Stimulated activated CD8-positive, alpha-beta memory T cell treated with anti-CD3 and anti-CD28 coated beads, Interleukin-7, amount 100 ng/mL, for 1 hour (primary cell): ENCODE results near the gene PPTC7.
A peak's percentile ranks its signal among the peaks of the same experiment; 100 is the strongest.
"Not testable (repeated sequence)": the region's sequence is repeated elsewhere in the genome, so short reads cannot be mapped to it uniquely, and the experiment has no call there.

Source experiments
- DNase-seq, 2 donors: peaks; one replicate each; pipeline ENCODE4 v3.0.0-alpha.2; 2020; ENCODE audit warnings: low read depth in 2 of 2

The PPTC7 gene

DNA sequence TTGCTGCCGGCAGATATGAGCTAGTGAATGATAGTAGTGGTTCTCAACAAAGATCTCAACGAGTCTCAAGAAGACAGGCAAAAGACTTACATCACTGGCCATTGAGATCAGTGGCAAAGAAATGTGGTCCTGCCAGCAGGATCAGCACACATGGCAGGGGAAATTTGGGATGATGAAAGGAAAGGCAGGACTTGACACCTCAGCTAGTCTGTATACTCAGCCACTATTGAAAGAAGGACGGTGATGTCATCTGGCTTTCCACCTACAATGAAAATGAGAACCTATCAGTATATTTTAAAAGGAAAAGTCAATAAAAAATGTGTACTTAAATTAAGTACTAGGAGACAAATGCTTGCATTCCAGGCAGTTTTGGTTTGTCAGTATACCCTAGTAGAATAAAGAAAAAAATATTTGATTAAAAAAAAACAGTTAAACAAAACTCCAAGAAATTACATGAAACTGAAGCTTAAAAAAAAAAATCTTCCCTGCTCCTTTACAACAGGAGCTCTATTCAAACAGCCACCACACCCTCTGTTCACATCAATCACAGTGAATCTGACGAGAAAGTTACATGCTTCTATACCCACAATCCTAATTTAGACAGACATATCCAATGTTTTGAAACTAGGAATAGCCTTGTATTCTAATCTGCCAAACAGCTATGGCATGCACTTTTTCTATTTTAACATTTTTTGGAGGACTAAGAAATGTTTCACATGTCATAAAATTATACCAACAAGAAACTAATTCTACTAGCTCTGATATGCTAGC is 46.1 kb downstream of the PPTC7 start:
- DNase-seq = no peak

DNA sequence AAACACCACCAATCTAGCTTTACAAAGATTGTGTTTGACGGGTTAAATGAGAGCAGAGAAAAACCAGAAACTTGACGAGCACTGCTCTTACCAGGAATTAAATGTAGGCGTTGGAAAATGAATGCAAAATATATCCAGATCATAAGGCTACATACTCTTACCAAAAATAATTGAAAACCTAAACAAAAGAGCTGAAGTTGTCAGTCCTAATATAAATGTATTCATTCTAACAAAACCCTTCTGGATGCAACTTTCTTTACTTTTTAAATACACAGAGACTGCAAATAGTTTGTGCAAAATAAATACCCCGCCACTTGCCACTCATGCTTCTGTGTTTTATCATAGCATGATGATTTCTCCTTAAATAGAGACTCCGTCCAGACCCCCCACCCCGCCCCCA is 48.3 kb downstream of the PPTC7 start:
- no peak for DNase-seq

DNA sequence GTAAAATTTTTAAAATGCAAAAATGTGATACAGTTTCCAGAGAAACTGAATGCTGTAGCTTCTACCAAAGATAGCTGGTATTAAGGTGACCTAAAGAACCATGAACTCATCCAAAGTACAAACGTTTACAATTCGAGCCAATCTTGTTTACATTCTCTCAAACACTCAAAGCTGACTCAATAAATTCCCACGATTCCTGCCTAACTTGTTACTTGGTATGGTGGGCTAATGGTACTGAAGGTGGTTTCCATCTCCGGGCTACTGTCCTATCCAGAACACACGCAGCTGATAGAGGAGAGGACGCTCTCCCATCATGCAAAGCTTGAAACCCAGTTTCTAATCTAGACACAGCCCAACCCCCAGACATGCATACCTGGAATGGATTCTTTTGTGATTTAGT is 49.5 kb downstream of the PPTC7 start:
- no peak for DNase-seq

DNA sequence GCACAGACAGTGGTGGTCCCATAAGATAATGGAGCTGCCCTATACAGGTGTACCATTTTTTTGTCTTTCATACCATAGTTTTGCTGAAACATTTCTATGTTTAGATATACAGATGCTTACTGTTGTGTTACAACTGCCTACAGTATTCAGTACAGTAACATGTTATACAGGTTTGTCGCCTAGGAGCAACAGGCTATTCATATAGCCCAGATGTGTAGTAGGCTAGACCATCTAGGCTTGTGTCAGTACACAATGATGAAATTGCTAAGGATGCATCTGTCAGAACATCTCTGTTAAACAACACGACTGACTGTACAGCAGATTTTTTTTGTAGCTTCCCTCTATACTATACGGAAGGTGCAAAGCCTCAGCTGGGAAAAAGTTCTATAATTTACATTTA is 50.5 kb downstream of the PPTC7 start:
- no peak for DNase-seq

DNA sequence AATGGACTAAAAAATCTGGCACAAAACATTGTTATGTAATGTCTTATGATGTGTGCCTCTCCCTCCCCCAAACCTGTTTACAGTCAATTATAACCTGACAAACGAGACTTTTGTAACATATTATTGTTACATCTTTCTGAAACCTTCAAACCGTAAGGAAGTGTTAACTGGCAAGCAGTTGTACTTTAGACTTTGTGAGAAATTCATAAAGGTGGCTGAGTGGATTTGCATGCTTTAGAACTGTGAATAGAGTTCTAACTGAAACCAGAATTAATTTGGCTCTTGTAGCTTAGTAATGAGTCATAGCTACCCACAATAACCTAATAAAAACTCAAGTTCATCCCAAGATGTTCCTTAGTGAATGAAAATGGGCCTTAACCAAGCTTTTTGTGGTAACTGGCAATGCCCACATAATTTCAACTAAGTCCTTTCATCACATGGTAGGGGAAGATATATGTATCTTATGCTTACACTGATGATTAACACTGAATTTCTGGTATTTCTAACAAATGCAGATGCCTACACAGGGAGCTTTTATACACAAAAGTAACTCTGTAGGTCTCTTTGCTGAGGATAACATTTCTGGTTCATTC is 51.3 kb downstream of the PPTC7 start:
- no peak for DNase-seq

DNA sequence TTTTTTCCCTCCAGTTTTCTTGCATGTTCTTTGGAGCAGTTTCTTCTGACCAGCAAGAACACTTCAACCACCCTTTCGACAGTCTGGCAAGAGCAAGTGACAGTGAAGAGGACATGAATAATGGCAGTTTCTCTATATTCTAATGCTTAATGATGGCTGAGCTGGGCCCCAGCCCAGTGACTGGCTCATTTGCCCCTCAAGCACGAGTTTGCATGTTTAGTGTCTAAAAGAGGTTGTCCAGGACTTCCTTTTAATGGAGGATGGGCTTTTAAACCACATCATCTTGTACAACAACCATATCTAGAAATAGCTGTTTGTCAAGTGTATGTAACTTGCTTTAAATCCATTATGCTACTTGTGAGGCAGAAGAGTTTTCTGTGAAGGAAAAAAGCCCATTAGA is 52.6 kb downstream of the PPTC7 start:
- no peak for DNase-seq

DNA sequence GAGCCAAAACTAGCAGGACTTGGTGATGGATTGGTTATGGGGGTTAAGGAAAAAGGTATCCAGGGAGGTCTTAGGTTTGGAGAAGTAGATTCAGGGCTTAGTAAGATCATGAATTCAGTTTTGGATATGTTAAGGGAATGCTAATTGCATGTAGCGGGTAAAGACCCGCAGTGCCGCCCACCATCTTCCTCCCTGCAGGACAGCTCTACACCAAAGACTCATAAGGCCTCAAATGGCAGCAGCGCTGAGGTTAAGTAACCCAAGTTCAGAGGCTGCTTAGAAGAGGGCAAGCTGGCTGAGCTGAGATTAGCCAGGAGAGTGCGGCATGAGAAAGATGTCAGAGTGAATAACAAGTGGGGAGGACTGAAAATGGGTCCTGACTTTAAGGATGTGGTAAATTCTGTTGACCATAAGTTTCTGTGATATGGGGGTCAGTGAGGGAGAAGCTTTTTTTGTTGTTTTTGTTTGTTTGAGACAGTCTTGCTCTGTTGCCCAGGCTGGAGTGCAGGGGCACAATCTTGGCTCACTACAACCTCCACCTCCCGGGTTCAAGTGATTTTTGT is 54.8 kb downstream of the PPTC7 start:
- DNase-seq = no peak

DNA sequence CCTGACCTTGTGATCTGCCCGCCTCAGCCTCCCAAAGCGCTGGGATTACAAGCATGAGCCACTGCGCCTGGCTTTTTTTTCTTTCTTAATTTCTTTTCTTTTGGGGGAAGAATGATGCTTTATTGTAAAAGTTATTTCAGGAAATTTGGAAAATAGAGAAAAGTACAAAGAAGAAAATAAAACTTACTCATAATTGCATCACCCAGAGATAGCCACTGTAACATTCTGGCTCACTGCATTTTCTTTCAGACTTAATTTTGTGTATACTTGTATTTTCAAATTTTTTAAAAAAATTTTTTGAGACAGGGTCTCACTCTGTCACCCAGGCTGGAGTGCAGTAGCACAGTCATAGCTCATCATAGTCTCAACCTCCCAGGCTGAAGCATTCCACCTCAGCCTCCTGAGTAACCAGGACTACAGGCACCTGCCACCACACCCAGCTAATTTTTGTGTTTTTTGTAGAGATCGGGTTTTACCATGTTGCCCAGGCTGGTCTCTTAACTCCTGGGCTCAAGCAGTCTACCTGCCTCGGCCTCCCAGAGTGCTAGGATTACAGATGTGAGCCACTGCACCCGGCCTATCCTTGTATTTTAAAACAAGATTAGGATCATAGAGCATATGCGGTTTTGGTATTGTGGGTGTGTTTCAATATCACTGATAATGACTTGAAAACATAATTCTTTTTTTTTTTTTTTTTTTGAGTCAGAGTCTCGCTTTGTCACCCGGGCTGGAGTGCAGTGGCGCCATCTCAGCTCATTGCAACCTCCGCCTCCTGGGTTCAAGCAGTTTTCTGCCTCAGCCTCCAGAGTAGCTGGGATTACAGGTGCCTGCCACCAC is 62.0 kb downstream of the PPTC7 start:
- DNase-seq = not testable (repeated sequence)

DNA sequence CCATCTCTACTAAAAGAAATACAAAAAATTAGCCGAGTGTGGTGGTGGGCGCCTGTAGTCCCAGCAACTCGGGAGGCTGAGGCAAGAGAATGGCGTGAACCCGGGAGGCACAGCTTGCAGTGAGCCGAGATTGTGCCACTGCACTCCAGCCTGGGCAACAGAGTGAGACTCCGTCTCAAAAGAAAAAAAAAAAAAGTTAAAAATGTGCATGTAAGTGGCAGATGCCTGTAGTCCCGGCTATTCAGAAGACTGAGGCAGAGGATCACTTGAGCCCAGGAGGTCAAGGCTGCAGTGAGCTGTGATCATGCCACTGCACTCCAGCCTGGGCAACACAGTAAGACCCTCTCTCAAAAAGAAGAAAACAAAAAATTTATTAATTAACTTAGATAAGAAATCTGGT is 65.1 kb downstream of the PPTC7 start:
- not testable (repeated sequence) for DNase-seq

DNA sequence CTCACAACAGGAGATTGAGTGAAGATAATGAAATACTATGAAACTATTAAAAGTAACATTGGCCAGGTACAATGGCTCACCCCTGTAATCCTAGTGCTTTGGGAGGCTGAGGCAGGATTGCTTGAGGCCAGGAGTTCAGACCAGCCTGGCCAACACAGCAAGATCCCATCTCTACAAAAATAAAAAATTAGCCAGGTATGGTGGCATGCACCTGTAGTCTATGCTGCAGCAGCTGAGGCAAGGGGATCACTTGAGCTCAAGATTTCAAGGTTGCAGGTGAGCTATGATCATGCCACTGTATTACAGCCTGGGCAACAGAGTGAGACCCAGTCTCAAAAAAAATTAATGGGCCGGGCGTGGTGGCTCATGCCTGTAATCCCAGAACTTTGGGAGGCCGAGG is 66.1 kb downstream of the PPTC7 start:
- DNase-seq = no peak

DNA sequence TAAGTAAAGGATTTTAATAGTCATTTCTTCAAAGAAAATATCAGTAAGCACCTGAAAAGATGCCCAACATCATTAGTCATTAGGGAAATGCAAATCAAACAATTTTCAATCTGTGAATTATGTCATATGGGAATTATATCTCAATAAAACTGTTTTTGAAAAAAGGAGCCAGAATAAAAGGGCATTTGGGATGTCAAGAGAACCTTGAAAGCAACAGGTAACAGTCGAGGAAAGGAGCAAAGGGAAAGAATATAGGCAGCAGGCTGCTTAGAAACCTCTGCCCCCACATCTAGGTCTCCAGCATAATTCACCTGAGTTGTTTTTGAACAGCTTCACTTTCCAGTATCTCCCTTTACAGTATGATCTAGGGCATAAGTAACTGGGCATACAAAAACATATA is 68.8 kb downstream of the PPTC7 start:
- no peak for DNase-seq

DNA sequence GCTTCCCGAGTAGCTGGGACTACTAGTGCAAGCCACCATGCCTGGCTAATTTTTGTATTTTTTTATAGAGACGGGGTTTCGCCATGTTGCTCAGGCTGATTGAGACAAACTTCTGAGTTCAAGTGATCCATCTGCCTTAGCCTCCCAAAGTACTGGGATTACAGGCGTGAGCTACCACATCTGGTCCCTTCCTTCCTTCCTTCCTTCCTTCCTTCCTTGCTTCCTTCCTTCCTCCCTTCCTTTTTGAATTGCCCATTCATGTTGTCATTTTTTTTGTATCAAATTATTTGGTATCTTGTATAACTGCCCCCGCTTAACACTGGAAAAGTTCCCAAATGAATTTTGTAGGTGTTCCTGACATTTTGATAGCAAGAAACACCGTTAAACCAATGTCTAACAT is 69.3 kb downstream of the PPTC7 start:
- DNase-seq = no peak

DNA sequence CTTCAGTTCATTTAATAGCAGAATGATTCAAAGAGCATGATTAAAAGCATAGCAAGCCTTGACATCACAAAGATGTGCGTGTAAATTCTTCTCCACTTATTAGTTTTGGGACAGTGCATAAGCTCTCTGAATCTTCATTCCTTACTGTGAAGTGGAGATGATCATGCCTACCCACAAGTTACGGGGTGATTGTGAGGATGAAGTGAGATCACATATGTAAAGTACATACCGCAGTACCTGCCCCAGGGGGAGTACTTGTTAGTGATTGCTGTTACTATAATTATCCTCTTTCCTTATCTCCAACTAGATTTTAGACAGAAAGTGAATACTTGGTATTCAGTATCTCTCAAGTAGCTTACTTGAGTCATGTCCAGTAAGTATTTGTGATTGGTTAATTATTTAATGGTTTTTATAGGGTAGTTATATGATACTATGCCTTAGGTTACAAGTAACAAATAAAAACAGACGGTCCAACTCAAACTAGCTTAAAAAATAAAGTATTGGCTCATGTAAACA is 75.0 kb downstream of the PPTC7 start:
- DNase-seq = no peak

DNA sequence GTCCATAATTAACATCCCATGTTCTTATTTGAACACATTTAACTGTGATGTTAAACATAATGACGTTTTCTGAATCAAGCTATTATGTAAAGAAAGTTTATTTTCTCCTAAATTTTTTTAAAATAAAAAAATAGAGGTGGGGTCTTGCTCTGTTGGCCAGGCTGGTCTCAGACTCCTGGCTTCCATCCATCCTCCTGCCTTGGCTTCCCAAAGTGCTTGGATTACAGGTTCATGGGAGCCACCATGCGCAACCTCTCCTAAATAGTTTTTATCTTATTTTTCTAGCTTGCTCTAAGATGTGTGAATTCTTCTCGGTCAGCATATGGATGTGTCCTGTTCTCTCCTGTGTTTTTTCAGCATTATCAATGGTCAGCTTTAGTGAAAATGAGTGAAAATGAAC is 77.8 kb downstream of the PPTC7 start:
- DNase-seq = no peak

DNA sequence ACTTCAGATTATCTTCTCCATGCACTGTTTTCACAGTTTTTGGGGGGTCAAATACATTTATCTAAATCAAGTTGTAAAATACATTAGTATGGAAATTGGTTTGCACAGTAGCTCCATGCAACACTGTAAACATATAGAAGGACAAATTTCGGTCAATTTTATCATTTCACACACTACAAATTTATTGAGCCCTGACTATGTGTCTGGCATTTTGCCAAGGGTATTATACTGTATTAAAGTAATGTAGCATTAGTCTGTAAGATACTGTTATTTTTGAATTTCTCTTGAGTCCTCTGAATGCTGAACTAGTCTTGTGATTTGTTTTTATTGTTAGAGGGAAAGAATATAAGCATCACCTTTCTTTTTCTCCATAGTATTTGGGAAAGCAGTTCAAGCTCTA is 79.7 kb downstream of the PPTC7 start:
- no peak for DNase-seq

DNA sequence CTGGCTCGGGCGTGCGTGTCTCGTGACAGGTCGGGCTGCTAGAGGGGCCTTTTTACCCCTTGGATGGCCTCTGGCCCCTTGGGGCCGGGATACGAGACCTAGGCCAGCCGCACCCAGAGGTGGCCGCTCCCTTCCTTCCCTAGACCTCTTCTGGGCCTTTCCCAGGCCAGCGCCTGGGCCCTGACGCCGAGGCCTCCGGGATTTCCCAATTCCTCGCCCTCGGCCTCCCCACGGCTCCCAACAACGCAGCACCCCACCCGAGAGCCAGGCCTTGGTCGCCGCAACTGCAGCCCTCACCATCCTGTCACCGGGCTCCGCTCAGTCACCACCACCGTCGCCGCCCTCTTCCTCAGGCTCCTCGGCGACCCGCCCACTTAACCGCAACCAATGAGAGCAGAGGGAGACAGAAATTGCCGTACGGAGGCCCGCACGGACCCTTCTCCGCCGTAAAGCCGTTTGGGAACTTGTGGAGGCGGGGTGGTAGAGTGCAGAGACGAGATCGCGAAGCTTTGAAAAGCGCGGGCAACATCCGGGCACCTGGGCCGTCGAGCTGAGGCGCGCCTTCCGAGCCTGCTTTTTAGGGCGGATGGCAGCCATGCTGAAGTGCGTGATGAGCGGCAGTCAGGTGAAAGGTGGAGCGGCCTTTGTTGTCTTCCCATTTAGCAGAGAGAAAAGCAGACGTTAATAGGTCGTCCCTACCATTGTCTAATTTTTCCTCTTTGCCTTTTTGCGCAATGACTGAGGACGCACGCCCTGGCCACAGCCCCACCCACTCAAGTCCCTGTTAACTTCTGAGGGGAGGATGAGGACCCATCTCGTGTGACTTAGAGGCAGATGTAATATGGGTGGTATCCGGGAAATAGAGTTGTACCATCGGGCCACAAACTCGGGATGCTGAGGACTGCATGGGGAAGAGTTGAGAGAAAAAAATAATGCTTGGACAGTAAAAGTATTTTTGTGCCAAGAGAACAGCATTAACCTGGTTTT is 81.1 kb downstream of the PPTC7 start, which contains the start of the genes RAD9B and VPS29:
TSS of gene RAD9B (plus strand) at position 580 of the 987 bp plus-strand sequence. CDS start at position 587, 7 bp downstream.
TSS of gene VPS29 (minus strand) at position 360 of the 987 bp plus-strand sequence. CDS start at position 300, 60 bp downstream.
- peak; percentile 97 to 98 for DNase-seq

DNA sequence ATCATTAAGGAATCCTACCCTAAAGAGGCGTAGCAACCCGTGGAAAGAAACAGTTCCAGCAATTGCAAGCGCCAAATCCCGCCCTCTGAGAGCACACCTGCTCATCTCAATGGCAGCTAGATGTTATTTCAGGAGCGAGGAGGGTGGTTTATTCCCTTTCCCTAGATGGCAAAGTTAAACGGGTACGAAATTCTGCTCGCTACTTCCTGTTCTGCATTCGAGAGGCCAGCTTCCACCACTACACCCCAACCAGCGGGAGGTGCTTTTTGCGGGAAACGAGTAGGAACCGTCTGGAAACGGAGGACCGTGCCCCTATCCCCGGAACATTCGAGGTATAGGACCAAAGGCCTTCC is 81.7 kb downstream of the PPTC7 start:
- DNase-seq = peak in 1 of 2 donors; percentile 4

DNA sequence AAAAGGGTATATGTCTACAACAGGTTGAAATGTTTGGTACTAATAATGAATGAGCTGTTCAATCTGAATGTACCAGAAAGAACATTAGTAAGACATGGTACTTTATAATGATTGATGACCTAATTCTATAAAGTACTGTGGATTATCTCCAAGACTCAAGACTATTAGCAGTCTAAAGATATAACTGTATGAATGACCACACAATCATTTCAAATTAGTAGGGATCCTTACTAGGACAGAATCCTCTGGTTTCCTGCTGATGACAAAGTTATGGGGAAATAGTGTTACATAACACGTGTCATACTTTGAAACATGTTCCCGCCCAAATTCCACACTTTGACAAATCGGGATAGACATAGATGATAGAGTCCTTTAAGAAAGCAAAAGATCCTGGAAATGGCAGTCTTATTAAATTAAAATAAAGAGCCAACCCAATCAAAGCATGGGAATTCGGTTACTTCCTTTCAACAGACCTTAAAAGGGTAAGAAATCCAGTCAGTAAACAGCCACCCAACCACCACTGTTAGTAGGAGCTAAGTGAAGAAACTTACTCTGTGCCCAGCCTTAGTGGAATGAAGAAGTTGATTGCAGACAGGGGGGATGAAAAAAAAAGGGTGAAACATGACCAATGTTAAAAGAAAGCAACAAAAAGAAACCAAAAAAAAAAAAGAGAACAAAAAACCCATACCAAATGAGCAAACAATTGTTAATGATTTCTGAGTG is 84.0 kb downstream of the PPTC7 start:
- DNase-seq = no peak
